GM12878 (cell line): ENCODE results near the gene PCBD2. TPM values are rescaled to one million over a fixed set of nuclear protein-coding genes. Genes with fewer than 3 reads are reported as not detected.
"Not testable (repeated sequence)": the region's sequence is repeated elsewhere in the genome, so short reads cannot be mapped to it uniquely, and the experiment has no call there.

Source experiments
- ATAC-seq: fragments of 200-7000 bp; cut with Tn5 transposase; 3 replicates; pipeline ENCODE4 v1.9.1; 2020; ENCODE audit warnings: mild to moderate bottlenecking, moderate library complexity
- BruUV-seq: library from RNA; stranded (reverse); fragments of 400-500 nt; replicated peaks from 2 replicates; lab custom pipeline; 2021; lab: Mats Ljungman, UMichigan
- CTCF ChIA-PET: fragments of 300-600 bp; sonication (Branson Sonifier 250); formaldehyde crosslinking; extraction: SDS; loops from one replicate; lab custom pipeline; 2021; ENCODE audit warnings: inconsistent platforms; lab: Yijun Ruan, JAX
- POLR2A ChIA-PET: fragments of 350-600 bp; formaldehyde crosslinking; extraction: SDS; loops from one replicate; lab custom pipeline; 2021; ENCODE audit warnings: inconsistent platforms; lab: Charles Lee
- RAD21 ChIA-PET: fragments of 300-600 bp; sonication (Branson Sonifier 250); formaldehyde crosslinking; loops from one replicate; lab custom pipeline; 2023; ENCODE audit warnings: antibody characterized with exemption; ENCODE audit not compliant: unreplicated experiment; lab: Charles Lee
- SMC1A ChIA-PET: fragments of 300-600 bp; sonication (Branson Sonifier 250); formaldehyde crosslinking; loops from one replicate; lab custom pipeline; 2023; ENCODE audit not compliant: unreplicated experiment, uncharacterized antibody; lab: Charles Lee
- DNase-seq: peaks from one replicate; pipeline ENCODE4 v3.0.0-alpha.2; 2011; ENCODE audit warnings: low read depth, low spot score
- FAIRE-seq: peaks from 3 replicates; lab custom pipeline; 2011; peaks lifted over from hg19 to GRCh38; lab: Jason Lieb, UNC
- H2AFZ ChIP-seq: 2 replicates; pipeline ENCODE4 v1.6.0; 2011; ENCODE audit warnings: low read depth, low read length, control low read depth; ENCODE audit not compliant: control insufficient read depth
- H3K27ac ChIP-seq: 2 replicates; pipeline ENCODE4 v1.5.1; 2011; ENCODE audit warnings: control low read depth; ENCODE audit not compliant: control insufficient read depth, insufficient read depth
- H3K27me3 ChIP-seq, 2 experiments: replicated peaks in 1 of 2; 2 replicates each; pipeline versions ENCODE4 v1.6.0 to v1.6.1; 2011; ENCODE audit warnings: low read length in 1 of 2; ENCODE audit not compliant: control insufficient read depth in 2 of 2, insufficient read depth in 2 of 2
- H3K36me3 ChIP-seq, 2 experiments: 2 replicates each; pipeline ENCODE4 v1.5.1; 2011; ENCODE audit warnings: low read length in 1 of 2; ENCODE audit not compliant: control insufficient read depth in 2 of 2, insufficient read depth in 2 of 2
- H3K4me1 ChIP-seq: 2 replicates; pipeline ENCODE4 v1.6.1; 2011; ENCODE audit warnings: mild to moderate bottlenecking, low read length, moderate library complexity, mixed read lengths; ENCODE audit not compliant: control insufficient read depth, insufficient read depth
- H3K4me2 ChIP-seq: 2 replicates; pipeline ENCODE4 v1.6.0; 2011; ENCODE audit warnings: control low read depth; ENCODE audit not compliant: control insufficient read depth, insufficient read depth
- H3K4me3 ChIP-seq: fragments of 200-600 bp; sonication (generic); 2 replicates; pipeline ENCODE4 v1.5.1; 2016
- H3K79me2 ChIP-seq: 2 replicates; pipeline ENCODE4 v1.6.0; 2011; ENCODE audit warnings: low read length; ENCODE audit not compliant: control insufficient read depth, insufficient read depth
- H3K9ac ChIP-seq: 2 replicates; pipeline ENCODE4 v1.8.0; 2011; ENCODE audit warnings: low read length, control low read depth, mixed read lengths; ENCODE audit not compliant: control insufficient read depth, insufficient read depth
- H3K9me3 ChIP-seq: replicated peaks from 3 replicates; pipeline ENCODE4 v1.5.1; 2011; ENCODE audit warnings: mild to moderate bottlenecking, low read length; ENCODE audit not compliant: control insufficient read depth, insufficient read depth
- H4K20me1 ChIP-seq: 2 replicates; pipeline ENCODE4 v1.6.0; 2011; ENCODE audit not compliant: control insufficient read depth, insufficient read depth
- CREB1 ChIP-seq: IDR thresholded peaks from 2 replicates; pipeline ENCODE4 v1.6.1; 2012; ENCODE audit warnings: low read depth, mild to moderate bottlenecking, inconsistent platforms
- KLF5 ChIP-seq: fragments of 450-650 bp; IDR thresholded peaks from 2 replicates; pipeline ENCODE4 v1.6.1; 2014; ENCODE audit warnings: mild to moderate bottlenecking; ENCODE audit not compliant: partially characterized antibody
- WGBS: methylation state at CpG from one replicate; pipeline ENCODE4 v1.1.6; 2016; ENCODE audit warnings: low lambda C conversion rate; ENCODE audit not compliant: insufficient replicate concordance, insufficient coverage; ENCODE audit errors: missing lambda C conversion rate; 5-methylcytosine and 5-hydroxymethylcytosine counted together
- in situ Hi-C: fragments of 300-500 bp; cut with MboI; formaldehyde crosslinking; loops from 9 replicates; pipeline ENCODE4 v1.14.3; 2018; ENCODE audit warnings: mixed read lengths
- intact Hi-C: fragments of 100-400 bp; cut with micrococcal nuclease; formaldehyde crosslinking; loops from one replicate; pipeline ENCODE4 v1.14.2; 2022; ENCODE audit not compliant: unreplicated experiment
- polyA plus RNA-seq, 11 experiments: library from polyadenylated mRNA; depleted of rRNA in 4 of 11; unstranded in 6 of 11; stranded (reverse) in 5 of 11; fragments of >200 nt; fragmentation: Nextera tagmentation in 4 of 11; fragmentation: Illumina TruSeq in 1 of 11; extraction: Ambion mirVana in 4 of 11; extraction: Trizol in 1 of 11; gene quantifications; 1 replicate in 1 of 11; 2 replicates in 10 of 11; pipeline versions ENCODE4 v1.2.1 to v1.2.3, GENCODE V29; 2011 to 2016; ENCODE audit warnings: inconsistent platforms in 2 of 11, missing spikeins in 2 of 11, low read depth in 1 of 11
- total RNA-seq, 4 experiments: library from RNA; depleted of rRNA in 3 of 4; stranded (reverse); fragments of >200 nt in 3 of 4; fragmentation: Illumina TruSeq in 1 of 4; extraction: Trizol in 1 of 4; gene quantifications; 2 replicates each; pipeline versions ENCODE4 v1.2.1 to v1.2.3, GENCODE V29; 2013 to 2021
- TF ChIP-seq, protein P1 (sequence below): fragments of 450-650 bp; IDR thresholded peaks from 2 replicates; pipeline ENCODE4 v1.6.1; 2016; ENCODE audit warnings: mild to moderate bottlenecking

The PCBD2 gene
- total and polyA plus RNA-seq, 10 of the 15 experiments (the other 5 are each of a cell fraction or from before 2014, with no cell fraction given) = 5.4 to 13.6 (median 6.7) TPM

- ChIA-PET POLR2A (no interaction called here), RAD21 (no interaction called here), CTCF (no interaction called here), SMC1A (no interaction called here)
- Histone ChIP-seq H3K79me2 (no peaks in the 10 kb centered on the region), H3K9ac (no peak overlapping the region), H3K4me1 (no peaks in the 10 kb centered on the region), H3K4me2 (no peak overlapping the region), H4K20me1 (no peaks in the 10 kb centered on the region), H2AFZ (no peak overlapping the region), H3K27me3 (no peaks in the 10 kb centered on the region), H3K9me3 (no peaks in the 10 kb centered on the region), H3K4me3 (no peak overlapping the region), H3K36me3 (no peaks in the 10 kb centered on the region), H3K27ac (no peak overlapping the region)
- in situ Hi-C loops = no loop called here
- 51% methylated on average over 11 of the region's 11 CpGs for WGBS
- intact Hi-C loops = no loop called here
- no peak for FAIRE-seq
- TF ChIP-seq, protein P1, sequence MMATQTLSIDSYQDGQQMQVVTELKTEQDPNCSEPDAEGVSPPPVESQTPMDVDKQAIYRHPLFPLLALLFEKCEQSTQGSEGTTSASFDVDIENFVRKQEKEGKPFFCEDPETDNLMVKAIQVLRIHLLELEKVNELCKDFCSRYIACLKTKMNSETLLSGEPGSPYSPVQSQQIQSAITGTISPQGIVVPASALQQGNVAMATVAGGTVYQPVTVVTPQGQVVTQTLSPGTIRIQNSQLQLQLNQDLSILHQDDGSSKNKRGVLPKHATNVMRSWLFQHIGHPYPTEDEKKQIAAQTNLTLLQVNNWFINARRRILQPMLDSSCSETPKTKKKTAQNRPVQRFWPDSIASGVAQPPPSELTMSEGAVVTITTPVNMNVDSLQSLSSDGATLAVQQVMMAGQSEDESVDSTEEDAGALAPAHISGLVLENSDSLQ = no peak
- TF ChIP-seq CREB1 (no peak), KLF5 (no peak)
- no peak for ATAC-seq
- no peak for DNase-seq
- BruUV-seq = no TSS peak
Observed at GRCh38 chr5:134997015-134997414, 92.1 kb downstream of the PCBD2 start.

GRCh38 chr5:134998068-134998467, 93.1 kb downstream of the PCBD2 start:
- H3K79me2 ChIP-seq, H3K9ac ChIP-seq, H3K36me3 ChIP-seq, FAIRE-seq, H3K4me3 ChIP-seq, H4K20me1 ChIP-seq, BruUV-seq, H3K4me1 ChIP-seq, DNase-seq, SMC1A ChIA-PET, RAD21 ChIA-PET, H2AFZ ChIP-seq, POLR2A ChIA-PET, H3K9me3 ChIP-seq, H3K4me2 ChIP-seq, ATAC-seq, intact Hi-C loops, CTCF ChIA-PET, H3K27ac ChIP-seq, H3K27me3 ChIP-seq, in situ Hi-C loops: not testable (repeated sequence)
- 66% methylated on average over 5 of the region's 5 CpGs for WGBS
